ENCODE results near the gene GABRR2.

The GABRR2 gene

GRCh38 chr6:89289710-89290109 lies 25.4 kb downstream of the GABRR2 start:
- no peak overlapping the region for H3K4me3 ChIP-seq (ENCODE audit: low read depth, low read length)
- H3K27ac ChIP-seq, result no peak overlapping the region
- H3K4me1 ChIP-seq, result no peaks in the 10 kb centered on the region
- H3K27me3 ChIP-seq (ENCODE audit: control insufficient read depth, insufficient read depth, low read length), result no peaks in the 10 kb centered on the region
- no peak for TF ChIP-seq CTCF (IDR thresholded peaks at IDR 0.05)
- no peaks in the 10 kb centered on the region for H3K36me3 ChIP-seq (ENCODE audit: control insufficient read depth, insufficient read depth, low read length)
- H3K79me2 ChIP-seq, result no peaks in the 10 kb centered on the region
- H2AFZ ChIP-seq, result no peak overlapping the region
- H3K4me2 ChIP-seq (ENCODE audit: low read length), result no peak overlapping the region
- H3K9me3 ChIP-seq (ENCODE audit: control insufficient read depth, low read length), result no peaks in the 10 kb centered on the region
- no peak overlapping the region for H3K9ac ChIP-seq

- no peaks in the 10 kb centered on the region for H3K79me2 ChIP-seq
- H3K36me3 ChIP-seq (ENCODE audit: control insufficient read depth, insufficient read depth, low read length), result no peaks in the 10 kb centered on the region
- H3K9me3 ChIP-seq (ENCODE audit: control insufficient read depth, low read length), result no peaks in the 10 kb centered on the region
- H3K4me1 ChIP-seq, result no peaks in the 10 kb centered on the region
- H3K4me2 ChIP-seq (ENCODE audit: low read length), result no peak overlapping the region
- H3K4me3 ChIP-seq (ENCODE audit: low read depth, low read length), result no peak overlapping the region
- H3K9ac ChIP-seq, result no peak overlapping the region
- TF ChIP-seq CTCF (IDR thresholded peaks at IDR 0.05), result no peak
- H2AFZ ChIP-seq, result no peak overlapping the region
- no peaks in the 10 kb centered on the region for H3K27me3 ChIP-seq (ENCODE audit: control insufficient read depth, insufficient read depth, low read length)
- no peak overlapping the region for H3K27ac ChIP-seq
These were observed 27.6 kb downstream of the GABRR2 start for GRCh38 chr6:89287351-89288028.

GRCh38 chr6:89286516-89286915 lies 28.6 kb downstream of the GABRR2 start:
- Histone ChIP-seq H2AFZ (no peak overlapping the region), H3K9me3 (ENCODE audit: control insufficient read depth, low read length) (no peaks in the 10 kb centered on the region), H3K27ac (no peak overlapping the region), H3K4me2 (ENCODE audit: low read length) (no peak overlapping the region), H3K27me3 (ENCODE audit: control insufficient read depth, insufficient read depth, low read length) (no peaks in the 10 kb centered on the region), H3K4me3 (ENCODE audit: low read depth, low read length) (no peak overlapping the region), H3K36me3 (ENCODE audit: control insufficient read depth, insufficient read depth, low read length) (no peaks in the 10 kb centered on the region), H3K9ac (no peak overlapping the region), H3K79me2 (no peaks in the 10 kb centered on the region), H3K4me1 (no peaks in the 10 kb centered on the region)
- no peak for TF ChIP-seq CTCF (IDR thresholded peaks at IDR 0.05)

GRCh38 chr6:89284963-89285735 lies 29.9 kb downstream of the GABRR2 start:
- no peak overlapping the region for H3K9ac ChIP-seq
- TF ChIP-seq CTCF (IDR thresholded peaks at IDR 0.05), result no peak
- no peak overlapping the region for H3K4me2 ChIP-seq (ENCODE audit: low read length)
- H3K79me2 ChIP-seq, result no peaks in the 10 kb centered on the region
- no peaks in the 10 kb centered on the region for H3K27me3 ChIP-seq (ENCODE audit: control insufficient read depth, insufficient read depth, low read length)
- no peak overlapping the region for H3K27ac ChIP-seq
- no peaks in the 10 kb centered on the region for H3K36me3 ChIP-seq (ENCODE audit: control insufficient read depth, insufficient read depth, low read length)
- no peaks in the 10 kb centered on the region for H3K4me1 ChIP-seq
- H3K4me3 ChIP-seq (ENCODE audit: low read depth, low read length), result no peak overlapping the region
- H3K9me3 ChIP-seq (ENCODE audit: control insufficient read depth, low read length), result no peaks in the 10 kb centered on the region
- H2AFZ ChIP-seq, result no peak overlapping the region

Data from parathyroid adenoma (tissue), 2 donors.